Measurements from ENCODE around the gene WDR41.
"Not testable (repeated sequence)": the region's sequence is repeated elsewhere in the genome, so short reads cannot be mapped to it uniquely, and the experiment has no call there.

- TF ChIP-seq CTCF (conservative IDR thresholded peaks at IDR 0.05; ENCODE audit: low read length); EZH2phosphoT487 (IDR thresholded peaks at IDR 0.05; ENCODE audit: borderline replicate concordance): not testable (repeated sequence)
Observed at GRCh38 chr5:77386340-77386739, 105.8 kb downstream of the WDR41 start.
